ENCODE results near the gene PPAN. TPM values are rescaled to one million over a fixed set of nuclear protein-coding genes. Genes with fewer than 3 reads are reported as not detected.
A peak's percentile ranks its signal among the peaks of the same experiment; 100 is the strongest.

The PPAN gene
- total and polyA plus RNA-seq, 2 experiments from 2014 or later: 15.0 to 26.0 TPM

DNA sequence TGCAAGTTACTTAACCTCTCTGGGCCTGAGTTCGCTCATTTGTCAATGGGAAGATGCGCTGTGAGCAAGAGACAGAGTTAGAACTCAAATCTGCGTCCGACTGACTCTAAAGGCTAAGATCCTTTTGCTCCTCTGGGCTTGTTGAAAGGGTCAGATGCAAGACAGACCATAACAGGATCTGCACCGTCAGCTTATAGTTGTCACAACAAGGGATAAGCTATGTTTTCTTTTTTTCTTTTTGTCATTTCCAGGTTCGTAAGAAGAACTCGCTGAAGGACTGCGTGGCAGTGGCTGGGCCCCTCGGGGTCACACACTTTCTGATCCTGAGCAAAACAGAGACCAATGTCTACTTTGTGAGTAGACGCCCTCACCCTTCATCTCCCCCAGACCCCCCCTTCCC is 1.1 kb downstream of the PPAN start:
- peaks cover 21% of the 10 kb centered on the region for H3K79me2 ChIP-seq
- no peaks in the 10 kb centered on the region for H3K27me3 ChIP-seq
- H3K4me3 ChIP-seq: peak overlapping the region; percentile 43
- H3K36me3 ChIP-seq (replicated peaks; ENCODE audit: insufficient read depth, low read depth): no peaks in the 10 kb centered on the region
- WGBS (ENCODE audit: low lambda C conversion rate, missing lambda C conversion rate): 89% methylated on average over 10 of the region's 10 CpGs
- no peaks in the 10 kb centered on the region for H4K20me1 ChIP-seq (ENCODE audit: insufficient read depth, poor library complexity, severe bottlenecking)
- no peaks in the 10 kb centered on the region for H3K9me3 ChIP-seq (ENCODE audit: low read depth)
- no peak overlapping the region for H2AFZ ChIP-seq
- DNase-seq (ENCODE audit: low spot score): no peak
- peak overlapping the region; percentile 88 for H3K4me2 ChIP-seq
- H3K9me2 ChIP-seq (replicated peaks; ENCODE audit: insufficient read depth): no peaks in the 10 kb centered on the region
- H3K4me1 ChIP-seq (ENCODE audit: insufficient read depth): peaks cover 7% of the 10 kb centered on the region
- H3K27ac ChIP-seq: peak overlapping the region; percentile 58
- TF ChIP-seq EZH2phosphoT487 (IDR thresholded peaks at IDR 0.05; ENCODE audit: low read depth, severe bottlenecking, unreplicated experiment): no peak
- TF ChIP-seq, protein P1, sequence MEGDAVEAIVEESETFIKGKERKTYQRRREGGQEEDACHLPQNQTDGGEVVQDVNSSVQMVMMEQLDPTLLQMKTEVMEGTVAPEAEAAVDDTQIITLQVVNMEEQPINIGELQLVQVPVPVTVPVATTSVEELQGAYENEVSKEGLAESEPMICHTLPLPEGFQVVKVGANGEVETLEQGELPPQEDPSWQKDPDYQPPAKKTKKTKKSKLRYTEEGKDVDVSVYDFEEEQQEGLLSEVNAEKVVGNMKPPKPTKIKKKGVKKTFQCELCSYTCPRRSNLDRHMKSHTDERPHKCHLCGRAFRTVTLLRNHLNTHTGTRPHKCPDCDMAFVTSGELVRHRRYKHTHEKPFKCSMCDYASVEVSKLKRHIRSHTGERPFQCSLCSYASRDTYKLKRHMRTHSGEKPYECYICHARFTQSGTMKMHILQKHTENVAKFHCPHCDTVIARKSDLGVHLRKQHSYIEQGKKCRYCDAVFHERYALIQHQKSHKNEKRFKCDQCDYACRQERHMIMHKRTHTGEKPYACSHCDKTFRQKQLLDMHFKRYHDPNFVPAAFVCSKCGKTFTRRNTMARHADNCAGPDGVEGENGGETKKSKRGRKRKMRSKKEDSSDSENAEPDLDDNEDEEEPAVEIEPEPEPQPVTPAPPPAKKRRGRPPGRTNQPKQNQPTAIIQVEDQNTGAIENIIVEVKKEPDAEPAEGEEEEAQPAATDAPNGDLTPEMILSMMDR (IDR thresholded peaks at IDR 0.05; ENCODE audit: poor library complexity): no peak
- no peak for TF ChIP-seq EZH2 (IDR thresholded peaks at IDR 0.05; ENCODE audit: borderline replicate concordance)

DNA sequence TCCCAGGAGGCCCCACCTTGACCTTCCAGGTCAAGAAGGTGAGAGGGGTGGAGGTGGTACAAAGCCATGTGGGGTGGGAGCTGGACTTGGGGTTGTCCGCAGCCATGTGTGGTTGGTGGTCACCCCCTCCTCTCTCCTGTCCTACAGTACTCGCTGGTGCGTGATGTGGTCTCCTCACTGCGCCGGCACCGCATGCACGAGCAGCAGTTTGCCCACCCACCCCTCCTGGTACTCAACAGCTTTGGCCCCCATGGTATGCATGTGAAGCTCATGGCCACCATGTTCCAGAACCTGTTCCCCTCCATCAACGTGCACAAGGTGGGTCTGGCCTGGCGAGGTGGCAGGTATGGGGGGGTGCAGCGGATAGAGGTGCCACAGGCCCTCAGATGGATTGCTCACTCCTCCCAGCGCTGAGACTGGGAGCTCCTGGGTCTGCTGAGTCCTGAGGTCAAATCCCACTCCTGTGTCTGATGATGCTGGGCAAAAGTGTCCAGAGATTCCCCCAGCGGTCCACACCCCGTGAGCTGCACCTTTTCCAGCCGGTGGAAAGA is 1.7 kb downstream of the PPAN start:
- Histone ChIP-seq H3K27ac (no peak overlapping the region), H4K20me1 (ENCODE audit: insufficient read depth, poor library complexity, severe bottlenecking) (no peaks in the 10 kb centered on the region), H2AFZ (no peak overlapping the region)

DNA sequence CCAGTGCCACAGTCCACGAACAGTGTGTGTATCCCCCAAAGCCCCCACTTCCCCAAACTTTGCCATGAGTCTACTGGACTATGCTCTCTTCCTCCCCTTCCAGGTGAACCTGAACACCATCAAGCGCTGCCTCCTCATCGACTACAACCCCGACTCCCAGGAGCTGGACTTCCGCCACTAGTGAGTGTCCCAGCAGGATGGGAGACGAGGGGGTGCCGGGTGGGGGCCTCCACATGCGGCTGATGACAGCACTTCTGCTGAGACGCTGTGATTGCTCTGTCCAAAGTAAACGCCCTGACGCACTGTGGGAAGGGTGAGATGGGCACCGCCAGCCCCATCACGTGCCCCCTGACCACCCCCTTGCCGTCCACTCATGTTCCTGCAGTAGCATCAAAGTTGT is 3.4 kb downstream of the PPAN start:
- 98% methylated on average over 14 of the region's 14 CpGs for WGBS (ENCODE audit: low lambda C conversion rate, missing lambda C conversion rate)
- TF ChIP-seq EZH2 (IDR thresholded peaks at IDR 0.05; ENCODE audit: borderline replicate concordance): no peak
- TF ChIP-seq, protein P1 (IDR thresholded peaks at IDR 0.05; ENCODE audit: poor library complexity): no peak
- TF ChIP-seq EZH2phosphoT487 (IDR thresholded peaks at IDR 0.05; ENCODE audit: low read depth, severe bottlenecking, unreplicated experiment): no peak
- H3K27ac ChIP-seq: no peak overlapping the region

More for the DNA sequence above, 1.7 kb downstream of the PPAN start:
- Histone ChIP-seq H3K9me3 (ENCODE audit: low read depth) (no peaks in the 10 kb centered on the region), H3K4me2 (no peak overlapping the region), H3K79me2 (peaks cover 21% of the 10 kb centered on the region), H3K4me1 (ENCODE audit: insufficient read depth) (peaks cover 7% of the 10 kb centered on the region), H3K27me3 (no peaks in the 10 kb centered on the region), H3K4me3 (no peak overlapping the region), H3K9me2 (replicated peaks; ENCODE audit: insufficient read depth) (no peaks in the 10 kb centered on the region), H3K36me3 (replicated peaks; ENCODE audit: insufficient read depth, low read depth) (no peaks in the 10 kb centered on the region)
- WGBS (ENCODE audit: low lambda C conversion rate, missing lambda C conversion rate): 97% methylated on average over 14 of the region's 14 CpGs
- TF ChIP-seq EZH2 (IDR thresholded peaks at IDR 0.05; ENCODE audit: borderline replicate concordance): no peak
- TF ChIP-seq, protein P1 (IDR thresholded peaks at IDR 0.05; ENCODE audit: poor library complexity): no peak
- no peak for TF ChIP-seq EZH2phosphoT487 (IDR thresholded peaks at IDR 0.05; ENCODE audit: low read depth, severe bottlenecking, unreplicated experiment)
- DNase-seq (ENCODE audit: low spot score): no peak

More for the DNA sequence above, 3.4 kb downstream of the PPAN start:
- Histone ChIP-seq H3K36me3 (replicated peaks; ENCODE audit: insufficient read depth, low read depth) (no peaks in the 10 kb centered on the region), H3K4me3 (no peak overlapping the region), H3K4me2 (no peak overlapping the region), H3K79me2 (peaks cover 21% of the 10 kb centered on the region), H3K4me1 (ENCODE audit: insufficient read depth) (peaks cover 7% of the 10 kb centered on the region), H3K9me2 (replicated peaks; ENCODE audit: insufficient read depth) (no peaks in the 10 kb centered on the region), H4K20me1 (ENCODE audit: insufficient read depth, poor library complexity, severe bottlenecking) (no peaks in the 10 kb centered on the region), H2AFZ (no peak overlapping the region), H3K27me3 (no peaks in the 10 kb centered on the region), H3K9me3 (ENCODE audit: low read depth) (no peaks in the 10 kb centered on the region)
- DNase-seq (ENCODE audit: low spot score): no peak
